Measurements from ENCODE around the gene ATP5F1E.
"Not testable (repeated sequence)": the region's sequence is repeated elsewhere in the genome, so short reads cannot be mapped to it uniquely, and the experiment has no call there.

ATP5F1E gene

GRCh38 chr20:59014680-59015389 lies 17.3 kb downstream of the ATP5F1E start:
- no peak overlapping the region for H2AFZ ChIP-seq (ENCODE audit: low read depth, low read length)
- no peaks in the 10 kb centered on the region for H3K9me3 ChIP-seq (ENCODE audit: insufficient read depth, low read length)
- H4K20me1 ChIP-seq (ENCODE audit: insufficient read depth, low read length), result no peaks in the 10 kb centered on the region
- H3K4me1 ChIP-seq (ENCODE audit: low read length), result peaks cover 21% of the 10 kb centered on the region
- H3K79me2 ChIP-seq (ENCODE audit: low read length), result no peaks in the 10 kb centered on the region
- no peak overlapping the region for H3K4me3 ChIP-seq (ENCODE audit: low read length)
- H3K27ac ChIP-seq (ENCODE audit: low read length), result no peak overlapping the region
- no peaks in the 10 kb centered on the region for H3K36me3 ChIP-seq (replicated peaks; ENCODE audit: low read depth, low read length)
- TF ChIP-seq CTCF (IDR thresholded peaks at IDR 0.05; ENCODE audit: low read depth, low read length), result no peak
- no peak for TF ChIP-seq EZH2phosphoT487 (IDR thresholded peaks at IDR 0.05; ENCODE audit: low read depth)
- peaks cover 5% of the 10 kb centered on the region; the same call in 1 of the 2 replicates for H3K27me3 ChIP-seq (ENCODE audit: low read depth, low read length)
- H3K9ac ChIP-seq (ENCODE audit: low read length), result no peak overlapping the region
- H3K4me2 ChIP-seq (ENCODE audit: low read length), result no peak overlapping the region

- Histone ChIP-seq H3K9ac (ENCODE audit: low read length) (no peak overlapping the region), H4K20me1 (ENCODE audit: insufficient read depth, low read length) (no peaks in the 10 kb centered on the region), H3K4me3 (ENCODE audit: low read length) (no peak overlapping the region), H2AFZ (ENCODE audit: low read depth, low read length) (no peak overlapping the region), H3K4me1 (ENCODE audit: low read length) (peaks cover 27% of the 10 kb centered on the region), H3K27me3 (ENCODE audit: low read depth, low read length) (peaks cover 7% of the 10 kb centered on the region), H3K36me3 (replicated peaks; ENCODE audit: low read depth, low read length) (no peaks in the 10 kb centered on the region), H3K27ac (ENCODE audit: low read length) (no peak overlapping the region), H3K9me3 (ENCODE audit: insufficient read depth, low read length) (no peaks in the 10 kb centered on the region), H3K79me2 (ENCODE audit: low read length) (no peaks in the 10 kb centered on the region), H3K4me2 (ENCODE audit: low read length) (no peak overlapping the region)
- TF ChIP-seq CTCF (IDR thresholded peaks at IDR 0.05; ENCODE audit: low read depth, low read length), result no peak
- no peak for TF ChIP-seq EZH2phosphoT487 (IDR thresholded peaks at IDR 0.05; ENCODE audit: low read depth)
Observed at GRCh38 chr20:59013959-59014608, 18.1 kb downstream of the ATP5F1E start.

- H3K4me3 ChIP-seq (ENCODE audit: low read length), result no peak overlapping the region
- peaks cover 7% of the 10 kb centered on the region for H3K27me3 ChIP-seq (ENCODE audit: low read depth, low read length)
- H3K9me3 ChIP-seq (ENCODE audit: insufficient read depth, low read length), result no peaks in the 10 kb centered on the region
- H3K4me1 ChIP-seq (ENCODE audit: low read length), result peaks cover 34% of the 10 kb centered on the region
- TF ChIP-seq CTCF (IDR thresholded peaks at IDR 0.05; ENCODE audit: low read depth, low read length), result no peak
- no peak for TF ChIP-seq EZH2phosphoT487 (IDR thresholded peaks at IDR 0.05; ENCODE audit: low read depth)
- no peak overlapping the region for H3K4me2 ChIP-seq (ENCODE audit: low read length)
- H3K9ac ChIP-seq (ENCODE audit: low read length), result no peak overlapping the region
- H4K20me1 ChIP-seq (ENCODE audit: insufficient read depth, low read length), result no peaks in the 10 kb centered on the region
- H3K27ac ChIP-seq (ENCODE audit: low read length), result no peak overlapping the region
- no peak overlapping the region for H2AFZ ChIP-seq (ENCODE audit: low read depth, low read length)
- H3K79me2 ChIP-seq (ENCODE audit: low read length), result no peaks in the 10 kb centered on the region
- no peaks in the 10 kb centered on the region for H3K36me3 ChIP-seq (replicated peaks; ENCODE audit: low read depth, low read length)
Observed at GRCh38 chr20:59013031-59013951, 18.8 kb downstream of the ATP5F1E start.

GRCh38 chr20:59011874-59012157 lies 20.3 kb downstream of the ATP5F1E start:
- peaks cover 41% of the 10 kb centered on the region for H3K4me1 ChIP-seq (ENCODE audit: low read length)
- not testable (repeated sequence) for H3K27me3 ChIP-seq (ENCODE audit: low read depth, low read length); H3K4me2 ChIP-seq (ENCODE audit: low read length); H3K9ac ChIP-seq (ENCODE audit: low read length); H4K20me1 ChIP-seq (ENCODE audit: insufficient read depth, low read length); H2AFZ ChIP-seq (ENCODE audit: low read depth, low read length); H3K9me3 ChIP-seq (ENCODE audit: insufficient read depth, low read length); H3K36me3 ChIP-seq (replicated peaks; ENCODE audit: low read depth, low read length); H3K4me3 ChIP-seq (ENCODE audit: low read length); H3K79me2 ChIP-seq (ENCODE audit: low read length); H3K27ac ChIP-seq (ENCODE audit: low read length)
